ENCODE results near the gene PDE1C.

DNA sequence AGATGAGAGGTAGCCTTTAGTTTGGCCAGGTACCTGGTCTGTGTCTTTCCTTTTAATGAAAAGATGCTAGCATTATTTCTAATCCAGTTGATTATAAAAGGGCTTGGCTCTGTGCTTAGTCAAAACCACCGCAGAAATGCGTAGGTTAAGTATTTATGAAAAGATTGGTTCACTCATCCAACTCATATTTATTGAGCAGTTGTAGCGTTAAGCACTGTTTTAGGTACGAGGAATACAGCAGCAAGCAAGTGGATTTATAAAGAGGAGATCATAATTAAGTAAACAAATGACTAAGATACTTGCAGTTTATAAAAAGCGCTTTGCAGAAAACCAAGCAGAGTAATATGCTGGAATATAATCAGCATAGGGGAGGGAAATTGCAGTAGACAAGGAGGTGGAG lies 253.4 kb downstream of the PDE1C start:
- TF ChIP-seq, protein P1, sequence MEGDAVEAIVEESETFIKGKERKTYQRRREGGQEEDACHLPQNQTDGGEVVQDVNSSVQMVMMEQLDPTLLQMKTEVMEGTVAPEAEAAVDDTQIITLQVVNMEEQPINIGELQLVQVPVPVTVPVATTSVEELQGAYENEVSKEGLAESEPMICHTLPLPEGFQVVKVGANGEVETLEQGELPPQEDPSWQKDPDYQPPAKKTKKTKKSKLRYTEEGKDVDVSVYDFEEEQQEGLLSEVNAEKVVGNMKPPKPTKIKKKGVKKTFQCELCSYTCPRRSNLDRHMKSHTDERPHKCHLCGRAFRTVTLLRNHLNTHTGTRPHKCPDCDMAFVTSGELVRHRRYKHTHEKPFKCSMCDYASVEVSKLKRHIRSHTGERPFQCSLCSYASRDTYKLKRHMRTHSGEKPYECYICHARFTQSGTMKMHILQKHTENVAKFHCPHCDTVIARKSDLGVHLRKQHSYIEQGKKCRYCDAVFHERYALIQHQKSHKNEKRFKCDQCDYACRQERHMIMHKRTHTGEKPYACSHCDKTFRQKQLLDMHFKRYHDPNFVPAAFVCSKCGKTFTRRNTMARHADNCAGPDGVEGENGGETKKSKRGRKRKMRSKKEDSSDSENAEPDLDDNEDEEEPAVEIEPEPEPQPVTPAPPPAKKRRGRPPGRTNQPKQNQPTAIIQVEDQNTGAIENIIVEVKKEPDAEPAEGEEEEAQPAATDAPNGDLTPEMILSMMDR (IDR thresholded peaks at IDR 0.05), result no peak
- TF ChIP-seq POLR2A (IDR thresholded peaks at IDR 0.05), result no peak
